Esophagus muscularis mucosa (tissue), 4 donors: ENCODE results near the gene GPR42. TPM values are rescaled to one million over a fixed set of nuclear protein-coding genes. Genes with fewer than 3 reads are reported as not detected.

Experiments
- DNase-seq: peaks from one replicate; pipeline ENCODE4 v3.0.0-alpha.2; 2017; ENCODE audit errors: extremely low spot score
- H3K27ac ChIP-seq, 4 donors: fragments of 200-600 bp; sonication (generic); replicated peaks in 1 of 4; 1 replicate in 3 of 4; 2 replicates in 1 of 4; pipeline ENCODE4 v1.5.1; 2016 to 2019; ENCODE audit warnings: mild to moderate bottlenecking in 1 of 4
- H3K27me3 ChIP-seq, 4 donors: fragments of 200-600 bp; sonication (generic); one replicate each; pipeline versions ENCODE4 v1.5.1 to v1.6.0; 2016 to 2019
- H3K36me3 ChIP-seq, 4 donors: fragments of 200-600 bp; sonication (generic); one replicate each; pipeline ENCODE4 v1.5.1; 2016 to 2019
- H3K4me1 ChIP-seq, 4 donors: fragments of 200-600 bp; sonication (generic); one replicate each; pipeline ENCODE4 v1.5.1; 2016 to 2019
- H3K4me3 ChIP-seq, 4 donors: fragments of 200-600 bp; sonication (generic); 1 replicate in 2 of 4; 2 replicates in 2 of 4; pipeline ENCODE4 v1.5.1; 2016 to 2019; ENCODE audit warnings: mild to moderate bottlenecking in 4 of 4, moderate library complexity in 1 of 4
- H3K9me3 ChIP-seq, 4 donors: fragments of 200-600 bp; sonication (generic); 1 replicate in 3 of 4; 2 replicates in 1 of 4; pipeline ENCODE4 v1.5.1; 2016 to 2019
- EP300 ChIP-seq: sonication (generic); formaldehyde crosslinking; IDR thresholded peaks from one replicate; pipeline ENCODE4 v1.6.1; 2017; ENCODE audit warnings: antibody characterized with exemption
- POLR2A ChIP-seq: fragments of 450-650 bp; IDR thresholded peaks from one replicate; pipeline ENCODE4 v1.6.1; 2017; ENCODE audit warnings: antibody characterized with exemption, moderate library complexity, mild to moderate bottlenecking, low read depth
- POLR2AphosphoS5 ChIP-seq, 2 donors: sonication (generic); formaldehyde crosslinking; IDR thresholded peaks; one replicate each; pipeline ENCODE4 v1.6.1; 2017; ENCODE audit warnings: antibody characterized with exemption in 2 of 2
- WGBS: methylation state at CpG from one replicate; pipeline ENCODE4 v1.1.5; 2018; 5-methylcytosine and 5-hydroxymethylcytosine counted together
- intact Hi-C: fragments of 100-400 bp; cut with DNase I; formaldehyde crosslinking; loops from one replicate; pipeline ENCODE4 v1.15.1; 2023
- total RNA-seq, 4 donors: library from RNA; depleted of rRNA; stranded (reverse); fragments of >200 nt; gene quantifications; one replicate each; pipeline versions ENCODE4 v1.1.0 to v1.2.1, GENCODE V29; 2016
- TF ChIP-seq, protein P1 (sequence below), 3 experiments: fragments of 200-600 bp in 2 of 3; fragments of 450-650 bp in 1 of 3; sonication (generic) in 2 of 3; IDR thresholded peaks; one replicate each; pipeline ENCODE4 v1.5.1; 2017 to 2019; ENCODE audit warnings: antibody characterized with exemption in 3 of 3, mild to moderate bottlenecking in 2 of 3, moderate library complexity in 1 of 3

Gene GPR42
- total RNA-seq, 4 donors from 2014 or later, result 0.17 TPM; not detected in 3

DNA sequence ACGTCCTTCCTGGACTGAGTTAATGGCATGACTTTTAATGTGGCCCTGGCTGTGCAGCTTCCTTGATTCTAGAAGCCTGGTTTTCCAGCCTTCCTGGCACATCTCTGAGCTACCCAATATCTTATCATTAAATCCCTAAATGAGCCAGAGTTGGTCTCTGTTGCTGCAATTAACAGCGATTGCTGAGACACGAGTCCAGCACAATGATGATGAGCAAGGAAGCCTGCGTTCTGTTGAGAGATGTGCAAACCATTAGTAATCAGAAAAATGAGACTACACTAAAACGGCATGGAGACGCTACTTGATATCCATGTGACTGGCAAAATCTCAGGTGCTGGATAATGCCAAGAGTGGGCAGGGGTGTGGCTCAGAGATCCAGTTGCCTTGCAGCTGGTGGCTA, 26.2 kb downstream of the GPR42 start:
- peaks cover 0 to 18% (median 0%) of the 10 kb centered on the region in 4 donors for H3K27me3 ChIP-seq
- no peak overlapping the region for H3K4me3 ChIP-seq
- no peaks in the 10 kb centered on the region for H3K4me1 ChIP-seq
- DNase-seq, result no peak
- TF ChIP-seq, protein P1, sequence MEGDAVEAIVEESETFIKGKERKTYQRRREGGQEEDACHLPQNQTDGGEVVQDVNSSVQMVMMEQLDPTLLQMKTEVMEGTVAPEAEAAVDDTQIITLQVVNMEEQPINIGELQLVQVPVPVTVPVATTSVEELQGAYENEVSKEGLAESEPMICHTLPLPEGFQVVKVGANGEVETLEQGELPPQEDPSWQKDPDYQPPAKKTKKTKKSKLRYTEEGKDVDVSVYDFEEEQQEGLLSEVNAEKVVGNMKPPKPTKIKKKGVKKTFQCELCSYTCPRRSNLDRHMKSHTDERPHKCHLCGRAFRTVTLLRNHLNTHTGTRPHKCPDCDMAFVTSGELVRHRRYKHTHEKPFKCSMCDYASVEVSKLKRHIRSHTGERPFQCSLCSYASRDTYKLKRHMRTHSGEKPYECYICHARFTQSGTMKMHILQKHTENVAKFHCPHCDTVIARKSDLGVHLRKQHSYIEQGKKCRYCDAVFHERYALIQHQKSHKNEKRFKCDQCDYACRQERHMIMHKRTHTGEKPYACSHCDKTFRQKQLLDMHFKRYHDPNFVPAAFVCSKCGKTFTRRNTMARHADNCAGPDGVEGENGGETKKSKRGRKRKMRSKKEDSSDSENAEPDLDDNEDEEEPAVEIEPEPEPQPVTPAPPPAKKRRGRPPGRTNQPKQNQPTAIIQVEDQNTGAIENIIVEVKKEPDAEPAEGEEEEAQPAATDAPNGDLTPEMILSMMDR (IDR thresholded peaks at IDR 0.05), result no peak
- TF ChIP-seq POLR2AphosphoS5 (IDR thresholded peaks at IDR 0.05) (no peak), POLR2A (no peak), EP300 (no peak)
- H3K36me3 ChIP-seq, result no peaks in the 10 kb centered on the region
- 85% methylated on average over 6 of the region's 6 CpGs for WGBS
- H3K9me3 ChIP-seq, result no peaks in the 10 kb centered on the region
- intact Hi-C loops, result no loop called here
- no peak overlapping the region for H3K27ac ChIP-seq

DNA sequence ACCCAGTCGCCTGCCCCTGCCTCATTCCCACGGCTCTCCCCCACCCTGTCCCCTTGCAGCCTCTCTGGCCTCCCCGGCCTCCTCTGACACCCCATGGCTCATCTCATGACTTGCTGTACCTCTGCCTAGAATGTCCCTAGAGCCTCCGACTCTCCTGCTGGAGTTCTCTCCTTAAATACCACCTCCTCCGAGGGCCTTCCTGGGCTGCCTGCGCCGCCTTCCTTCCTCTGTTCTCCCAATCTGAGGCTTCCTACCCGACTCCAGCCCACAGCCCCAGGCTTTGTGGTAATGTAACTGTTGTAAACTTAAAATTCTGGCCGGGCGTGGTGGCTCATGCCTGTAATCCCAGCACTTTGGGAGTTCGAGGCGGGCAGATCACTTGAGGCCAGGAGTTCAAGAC, 27.7 kb downstream of the GPR42 start:
- no peak for DNase-seq
- H3K4me3 ChIP-seq, result no peak overlapping the region
- 87% methylated on average over 9 of the region's 12 CpGs for WGBS
- TF ChIP-seq, protein P1 (IDR thresholded peaks at IDR 0.05), result no peak
- TF ChIP-seq POLR2AphosphoS5 (IDR thresholded peaks at IDR 0.05), result no peak
- TF ChIP-seq POLR2A, result no peak
- peaks cover 0 to 18% (median 0%) of the 10 kb centered on the region in 4 donors for H3K27me3 ChIP-seq
- H3K27ac ChIP-seq, result no peak overlapping the region
- H3K36me3 ChIP-seq, result no peaks in the 10 kb centered on the region
- no peaks in the 10 kb centered on the region for H3K4me1 ChIP-seq
- intact Hi-C loops, result no loop called here
- H3K9me3 ChIP-seq, result no peaks in the 10 kb centered on the region

DNA sequence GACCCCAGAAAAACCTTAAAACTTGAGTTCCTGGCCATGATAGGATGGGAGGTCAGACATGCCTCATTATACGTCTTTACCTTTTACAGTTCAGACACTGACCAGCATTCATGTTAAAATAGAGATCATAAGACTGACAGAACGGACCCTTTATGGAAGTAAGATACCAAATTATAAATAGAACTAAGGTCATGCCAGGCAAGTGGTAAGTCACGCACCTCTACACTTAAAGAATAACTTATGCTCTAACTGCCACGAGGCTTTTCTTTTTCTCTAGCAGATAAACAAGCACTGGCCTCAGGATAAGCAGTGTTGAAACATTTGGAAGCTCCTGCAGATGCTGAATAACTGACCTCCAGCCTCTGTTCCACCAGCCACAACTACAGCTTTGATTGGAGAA, 28.4 kb downstream of the GPR42 start:
- intact Hi-C loops, result no loop called here
- Histone ChIP-seq H3K27me3 (peaks cover 0 to 18% (median 0%) of the 10 kb centered on the region in 4 donors), H3K4me1 (no peaks in the 10 kb centered on the region), H3K36me3 (no peaks in the 10 kb centered on the region), H3K9me3 (no peaks in the 10 kb centered on the region), H3K4me3 (no peak overlapping the region), H3K27ac (no peak overlapping the region)
- WGBS, result 62% methylated on average over 4 of the region's 4 CpGs
- DNase-seq, result no peak
- TF ChIP-seq EP300 (no peak), POLR2AphosphoS5 (IDR thresholded peaks at IDR 0.05) (no peak), POLR2A (no peak)
- TF ChIP-seq, protein P1 (IDR thresholded peaks at IDR 0.05), result no peak

GRCh38 chr19:35399948-35400772, 29.3 kb downstream of the GPR42 start:
- DNase-seq, result no peak
- intact Hi-C loops, result no loop called here
- Histone ChIP-seq H3K4me1 (no peaks in the 10 kb centered on the region), H3K9me3 (no peaks in the 10 kb centered on the region), H3K36me3 (no peaks in the 10 kb centered on the region), H3K27ac (no peak overlapping the region), H3K27me3 (peaks cover 0 to 18% (median 0%) of the 10 kb centered on the region in 4 donors), H3K4me3 (no peak overlapping the region)
- 88% methylated on average over 10 of the region's 10 CpGs for WGBS
- TF ChIP-seq POLR2A (no peak), EP300 (no peak), POLR2AphosphoS5 (IDR thresholded peaks at IDR 0.05) (no peak)
- TF ChIP-seq, protein P1 (IDR thresholded peaks at IDR 0.05), result no peak
